Keratinocyte (primary cell): Measurements from ENCODE around the gene CALM1. TPM values are rescaled to one million over a fixed set of nuclear protein-coding genes. Genes with fewer than 3 reads are reported as not detected.

Experiments used
- DNase-seq: peaks from one replicate; pipeline ENCODE4 v3.0.0-alpha.2; 2011; ENCODE audit warnings: low read depth, missing footprints, low spot score
- FAIRE-seq: peaks from 2 replicates; lab custom pipeline; 2011; peaks lifted over from hg19 to GRCh38; lab: Jason Lieb, UNC
- H2AFZ ChIP-seq: 2 replicates; pipeline ENCODE4 v1.6.0; 2012; ENCODE audit warnings: low read length, control low read depth, inconsistent platforms; ENCODE audit not compliant: control insufficient read depth
- H3K27ac ChIP-seq: 2 replicates; pipeline ENCODE4 v1.5.1; 2011; ENCODE audit warnings: low read length; ENCODE audit not compliant: control insufficient read depth, insufficient read depth
- H3K27me3 ChIP-seq: 3 replicates; pipeline ENCODE4 v1.6.0; 2011; ENCODE audit warnings: low read length; ENCODE audit not compliant: control insufficient read depth, insufficient read depth; ENCODE audit errors: extremely low read depth
- H3K36me3 ChIP-seq, 2 experiments: 2 replicates in 1 of 2; 3 replicates in 1 of 2; pipeline ENCODE4 v1.5.1; 2011; ENCODE audit warnings: low read length in 2 of 2, mild to moderate bottlenecking in 1 of 2; ENCODE audit not compliant: control insufficient read depth in 2 of 2, insufficient read depth in 2 of 2; ENCODE audit errors: extremely low read depth in 1 of 2
- H3K4me1 ChIP-seq: 3 replicates; pipeline ENCODE4 v1.5.1; 2011; ENCODE audit warnings: low read length; ENCODE audit not compliant: control insufficient read depth, insufficient read depth; ENCODE audit errors: extremely low read depth
- H3K4me2 ChIP-seq: 3 replicates; pipeline ENCODE4 v1.6.0; 2011; ENCODE audit warnings: low read depth, low read length; ENCODE audit not compliant: control insufficient read depth, insufficient read depth; ENCODE audit errors: extremely low read depth
- H3K4me3 ChIP-seq, 3 experiments: fragments of 200-600 bp in 1 of 3; sonication (generic) in 1 of 3; 2 replicates in 2 of 3; 3 replicates in 1 of 3; pipeline ENCODE4 v1.5.1; 2011 to 2016; ENCODE audit warnings: low read length in 3 of 3, mild to moderate bottlenecking in 3 of 3, control low read depth in 2 of 3, inconsistent platforms in 1 of 3, low read depth in 1 of 3, mixed read lengths in 1 of 3, mixed run types in 1 of 3, moderate library complexity in 1 of 3; ENCODE audit not compliant: control insufficient read depth in 2 of 3, insufficient read depth in 2 of 3; ENCODE audit errors: extremely low read depth in 1 of 3
- H3K79me2 ChIP-seq: 2 replicates; pipeline ENCODE4 v1.6.0; 2012; ENCODE audit warnings: low read length; ENCODE audit not compliant: control insufficient read depth, insufficient read depth
- H3K9ac ChIP-seq: 3 replicates; pipeline ENCODE4 v1.6.0; 2011; ENCODE audit warnings: low read length; ENCODE audit not compliant: control insufficient read depth, insufficient read depth; ENCODE audit errors: extremely low read depth
- H3K9me1 ChIP-seq: 3 replicates; pipeline ENCODE4 v1.6.0; 2011; ENCODE audit warnings: low read length; ENCODE audit not compliant: control insufficient read depth, insufficient read depth; ENCODE audit errors: extremely low read depth
- H3K9me3 ChIP-seq: 2 replicates; pipeline ENCODE4 v1.5.1; 2012; ENCODE audit warnings: low read depth, low read length; ENCODE audit not compliant: control insufficient read depth
- H4K20me1 ChIP-seq: 3 replicates; pipeline ENCODE4 v1.6.0; 2011; ENCODE audit warnings: low read length; ENCODE audit not compliant: control insufficient read depth, insufficient read depth; ENCODE audit errors: extremely low read depth
- CTCF ChIP-seq, 3 experiments: IDR thresholded peaks in 1 of 3; conservative IDR thresholded peaks in 1 of 3; optimal IDR thresholded peaks in 1 of 3; 2 replicates in 2 of 3; 3 replicates in 1 of 3; pipeline versions ENCODE3 to v1.5.1; 2011; ENCODE audit warnings: low read length in 3 of 3, mild to moderate bottlenecking in 3 of 3, moderate library complexity in 2 of 3, control low read depth in 1 of 3, inconsistent platforms in 1 of 3; ENCODE audit not compliant: insufficient read depth in 2 of 3; ENCODE audit errors: extremely low read depth in 1 of 3
- EZH2 ChIP-seq: IDR thresholded peaks from one replicate; pipeline ENCODE4 v1.6.1; 2012; ENCODE audit warnings: inconsistent platforms, mild to moderate bottlenecking, low read length, moderate library complexity
- dilution Hi-C: fragments of 300-500 bp; cut with MboI; formaldehyde crosslinking; loops from one replicate; pipeline ENCODE4 v1.7.0; 2020; ENCODE audit warnings: low sequenced_read_pairs; ENCODE audit not compliant: extremely low pct_ligation_motif_present
- polyA plus RNA-seq, 5 experiments: library from polyadenylated mRNA; depleted of rRNA in 3 of 5; stranded (reverse) in 3 of 5; stranded (forward) in 1 of 5; unstranded in 1 of 5; fragments of >200 nt; gene quantifications; 1 replicate in 1 of 5; 2 replicates in 3 of 5; 3 replicates in 1 of 5; pipeline versions ENCODE4 v1.2.1 to v1.2.3, GENCODE V29; 2011 to 2012; ENCODE audit warnings: missing spikeins in 2 of 5, low read depth in 1 of 5, low replicate concordance in 1 of 5

CALM1 gene
- polyA plus RNA-seq, 1 donor (not counting 4 experiments of a cell fraction or from before 2014, with no cell fraction given): 575 TPM

GRCh38 chr14:90373887-90374286 is 22.9 kb upstream of the CALM1 start:
- no peak overlapping the region for H2AFZ ChIP-seq
- no peaks in the 10 kb centered on the region for H3K27me3 ChIP-seq
- H3K9ac ChIP-seq: no peak overlapping the region
- no peaks in the 10 kb centered on the region for H3K4me1 ChIP-seq
- H3K27ac ChIP-seq: no peak overlapping the region
- no peak for DNase-seq
- no peak for TF ChIP-seq CTCF (optimal IDR thresholded peaks at IDR 0.05 in 1 of 3, IDR thresholded peaks at IDR 0.05 in 1 of 3, conservative IDR thresholded peaks at IDR 0.05 in 1 of 3; ENCODE audit: extremely low read depth in 1 of 3, insufficient read depth in 2 of 3, low read length in 3 of 3)
- no peak for TF ChIP-seq EZH2
- no peak overlapping the region for H3K4me3 ChIP-seq
- no peaks in the 10 kb centered on the region for H3K9me1 ChIP-seq
- H3K36me3 ChIP-seq: no peaks in the 10 kb centered on the region
- no peak overlapping the region for H3K4me2 ChIP-seq
- no peaks in the 10 kb centered on the region for H3K9me3 ChIP-seq
- no peaks in the 10 kb centered on the region for H3K79me2 ChIP-seq
- H4K20me1 ChIP-seq: no peaks in the 10 kb centered on the region
- no peak for FAIRE-seq
- dilution Hi-C loops: no loop called here

- FAIRE-seq (no peak), DNase-seq (no peak)
- Histone ChIP-seq H3K27me3 (no peaks in the 10 kb centered on the region), H3K79me2 (no peaks in the 10 kb centered on the region), H3K4me1 (no peaks in the 10 kb centered on the region), H3K9me1 (no peaks in the 10 kb centered on the region), H3K9ac (no peak overlapping the region), H3K9me3 (no peaks in the 10 kb centered on the region), H2AFZ (no peak overlapping the region), H3K4me3 (no peak overlapping the region), H4K20me1 (no peaks in the 10 kb centered on the region), H3K27ac (no peak overlapping the region), H3K36me3 (no peaks in the 10 kb centered on the region), H3K4me2 (no peak overlapping the region)
- dilution Hi-C loops: no loop called here
- TF ChIP-seq CTCF (optimal IDR thresholded peaks at IDR 0.05 in 1 of 3, IDR thresholded peaks at IDR 0.05 in 1 of 3, conservative IDR thresholded peaks at IDR 0.05 in 1 of 3; ENCODE audit: extremely low read depth in 1 of 3, insufficient read depth in 2 of 3, low read length in 3 of 3): no peak
- no peak for TF ChIP-seq EZH2
These were observed 22.0 kb upstream of the CALM1 start for GRCh38 chr14:90374813-90375212.
